Measurements from ENCODE around the gene BRICD5. TPM values are rescaled to one million over a fixed set of nuclear protein-coding genes. Genes with fewer than 3 reads are reported as not detected.

Gene BRICD5
- total RNA-seq, 1 experiment from 2014 or later: 17.1 TPM

DNA sequence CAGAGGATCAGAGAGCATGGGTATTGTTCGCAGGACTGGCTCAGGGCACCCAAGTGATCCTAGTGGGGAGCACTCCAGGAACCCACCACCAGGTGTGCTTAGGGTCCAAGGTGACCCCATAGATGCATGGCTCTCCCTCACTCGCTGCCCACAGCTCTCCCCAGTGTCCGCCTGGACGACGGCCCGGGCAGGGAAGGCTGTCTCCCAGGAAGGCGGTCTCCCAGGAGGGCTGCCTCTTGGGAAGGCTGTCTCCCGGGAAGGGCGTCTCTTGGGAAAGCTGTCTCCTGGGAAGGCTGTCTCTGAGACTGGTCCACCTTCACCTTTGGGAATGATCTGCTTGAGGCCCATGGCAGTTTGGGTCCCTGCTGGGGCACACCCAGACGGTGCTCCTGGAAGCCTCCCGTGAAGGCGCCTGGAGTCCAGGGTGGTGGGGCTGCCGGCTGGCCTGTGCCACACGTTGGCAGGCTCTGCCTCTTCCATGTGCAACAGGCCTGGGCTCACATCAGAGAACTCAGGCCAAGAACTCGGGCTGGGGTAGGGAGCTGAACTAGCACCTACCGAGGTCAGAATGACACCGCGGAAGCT is 35.7 kb upstream of the BRICD5 start:
- ChIA-PET POLR2A (ENCODE audit: unreplicated experiment) (interaction anchor here (0.6 kb wide), 1 partner anchor 23 kb away, joined by 3 read pairs; no protein-coding TSS in a partner anchor), CTCF (no interaction called here)
- intact Hi-C loops (cut with micrococcal nuclease; ENCODE audit: unreplicated experiment): no loop called here
- Histone ChIP-seq H3K9me3 (ENCODE audit: insufficient read depth, low read depth) (no peaks in the 10 kb centered on the region), H3F3A (ENCODE audit: insufficient read depth, low read depth) (peaks cover 17% of the 10 kb centered on the region; the same call in 1 of the 2 replicates), H2AFZ (no peak overlapping the region), H3K79me2 (ENCODE audit: low read depth) (peaks cover 36% of the 10 kb centered on the region), H3K9me2 (ENCODE audit: insufficient read depth) (no peaks in the 10 kb centered on the region), H3K36me3 (ENCODE audit: low read depth) (no peaks in the 10 kb centered on the region; the same call in none of the 2 replicates), H4K20me1 (ENCODE audit: insufficient read depth) (peaks cover 32% of the 10 kb centered on the region), H3K4me3 (no peak overlapping the region), H3K27ac (no peak overlapping the region), H3K27me3 (ENCODE audit: insufficient read depth, low read depth) (no peaks in the 10 kb centered on the region), H3K4me2 (no peak overlapping the region), H3K4me1 (replicated peaks; ENCODE audit: insufficient read depth) (peaks cover 4% of the 10 kb centered on the region; the same call in 1 of the 2 replicates)
- TF ChIP-seq, protein P1, sequence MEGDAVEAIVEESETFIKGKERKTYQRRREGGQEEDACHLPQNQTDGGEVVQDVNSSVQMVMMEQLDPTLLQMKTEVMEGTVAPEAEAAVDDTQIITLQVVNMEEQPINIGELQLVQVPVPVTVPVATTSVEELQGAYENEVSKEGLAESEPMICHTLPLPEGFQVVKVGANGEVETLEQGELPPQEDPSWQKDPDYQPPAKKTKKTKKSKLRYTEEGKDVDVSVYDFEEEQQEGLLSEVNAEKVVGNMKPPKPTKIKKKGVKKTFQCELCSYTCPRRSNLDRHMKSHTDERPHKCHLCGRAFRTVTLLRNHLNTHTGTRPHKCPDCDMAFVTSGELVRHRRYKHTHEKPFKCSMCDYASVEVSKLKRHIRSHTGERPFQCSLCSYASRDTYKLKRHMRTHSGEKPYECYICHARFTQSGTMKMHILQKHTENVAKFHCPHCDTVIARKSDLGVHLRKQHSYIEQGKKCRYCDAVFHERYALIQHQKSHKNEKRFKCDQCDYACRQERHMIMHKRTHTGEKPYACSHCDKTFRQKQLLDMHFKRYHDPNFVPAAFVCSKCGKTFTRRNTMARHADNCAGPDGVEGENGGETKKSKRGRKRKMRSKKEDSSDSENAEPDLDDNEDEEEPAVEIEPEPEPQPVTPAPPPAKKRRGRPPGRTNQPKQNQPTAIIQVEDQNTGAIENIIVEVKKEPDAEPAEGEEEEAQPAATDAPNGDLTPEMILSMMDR (conservative IDR thresholded peaks at IDR 0.05): no peak
- no peak for TF ChIP-seq EZH2 (IDR thresholded peaks at IDR 0.05; ENCODE audit: low read depth)
- no TSS peak for BruUV-seq (replicated peaks)
- DNase-seq: no peak

DNA sequence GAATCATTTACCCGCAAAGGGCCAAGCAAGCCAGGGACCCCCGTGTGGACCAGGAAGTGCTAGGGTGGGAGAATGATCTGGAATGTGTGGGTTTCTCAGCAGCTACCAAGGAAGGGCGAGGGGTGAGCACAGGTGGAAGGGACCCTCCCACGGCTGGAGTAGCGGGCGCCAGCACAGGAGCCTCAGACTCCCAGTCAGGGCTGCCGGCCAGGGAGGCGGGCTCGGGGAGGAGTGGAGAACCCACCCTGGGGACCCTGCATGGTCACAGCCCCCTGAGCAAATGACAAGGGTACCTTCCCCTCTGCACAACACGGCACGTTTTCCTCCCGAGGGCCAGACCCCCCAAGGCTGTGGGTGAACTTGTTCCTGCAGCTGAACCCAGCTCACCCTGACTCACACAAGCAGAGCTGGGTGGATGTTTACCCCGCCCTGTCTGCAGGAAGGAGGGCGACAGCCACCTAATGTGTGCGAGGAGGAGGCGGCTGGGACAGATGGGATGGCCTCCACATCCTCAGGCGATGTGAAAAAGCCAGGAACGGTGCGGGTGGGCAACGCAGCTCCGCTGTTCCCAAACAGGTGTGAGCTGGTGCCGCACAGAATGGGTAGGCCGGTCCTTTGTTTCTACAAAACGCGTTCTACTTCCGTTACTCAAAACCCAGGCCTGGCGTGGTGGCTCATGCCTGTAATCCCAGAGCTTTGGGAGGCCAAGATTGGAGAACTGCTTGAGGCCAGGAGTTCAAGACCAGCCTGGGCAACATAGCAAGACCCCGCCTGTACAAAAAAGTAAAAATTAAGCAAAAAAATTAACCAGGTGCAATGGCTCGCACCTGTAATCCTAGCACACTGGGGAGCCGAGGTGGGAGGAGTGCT is 34.5 kb upstream of the BRICD5 start:
- H3K4me1 ChIP-seq (replicated peaks; ENCODE audit: insufficient read depth): peaks cover 4% of the 10 kb centered on the region; the same call in 1 of the 2 replicates
- intact Hi-C loops (cut with micrococcal nuclease; ENCODE audit: unreplicated experiment): no loop called here
- DNase-seq: no peak
- H3F3A ChIP-seq (ENCODE audit: insufficient read depth, low read depth): peaks cover 18% of the 10 kb centered on the region
- no peak for TF ChIP-seq EZH2 (IDR thresholded peaks at IDR 0.05; ENCODE audit: low read depth)
- TF ChIP-seq, protein P1 (conservative IDR thresholded peaks at IDR 0.05): no peak
- H4K20me1 ChIP-seq (ENCODE audit: insufficient read depth): peaks cover 32% of the 10 kb centered on the region
- CTCF ChIA-PET: no interaction called here
- H3K27me3 ChIP-seq (ENCODE audit: insufficient read depth, low read depth): no peaks in the 10 kb centered on the region
- no peak overlapping the region for H3K27ac ChIP-seq
- no peak overlapping the region for H3K4me3 ChIP-seq
- POLR2A ChIA-PET (ENCODE audit: unreplicated experiment): no interaction called here
- peaks cover 30% of the 10 kb centered on the region for H3K79me2 ChIP-seq (ENCODE audit: low read depth)
- no peaks in the 10 kb centered on the region for H3K9me2 ChIP-seq (ENCODE audit: insufficient read depth)
- no peak overlapping the region for H2AFZ ChIP-seq
- H3K36me3 ChIP-seq (ENCODE audit: low read depth): no peaks in the 10 kb centered on the region; the same call in none of the 2 replicates
- no peaks in the 10 kb centered on the region for H3K9me3 ChIP-seq (ENCODE audit: insufficient read depth, low read depth)
- BruUV-seq (replicated peaks): no TSS peak
- H3K4me2 ChIP-seq: no peak overlapping the region

DNA sequence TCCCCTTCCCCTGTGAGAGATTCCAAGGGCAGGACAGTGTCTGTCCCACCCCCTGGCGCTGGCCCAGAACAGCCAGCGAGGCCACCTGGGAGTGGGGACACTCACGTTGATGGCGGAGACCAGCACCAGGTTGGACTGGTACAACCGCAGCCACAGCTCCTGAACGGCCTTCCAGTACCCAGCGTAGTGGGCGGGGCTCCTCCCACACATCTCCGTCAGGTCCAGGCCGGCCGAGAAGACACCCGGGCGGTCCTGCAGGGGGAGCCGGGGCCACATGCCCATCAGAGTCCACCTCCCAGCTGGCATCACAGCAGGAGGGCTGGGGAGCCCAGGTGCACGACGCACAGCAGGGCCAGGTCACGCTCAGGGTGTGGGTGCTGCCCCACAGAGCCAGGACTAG is 33.6 kb upstream of the BRICD5 start:
- no peaks in the 10 kb centered on the region for H3K9me2 ChIP-seq (ENCODE audit: insufficient read depth)
- H3K4me1 ChIP-seq (replicated peaks; ENCODE audit: insufficient read depth): peaks cover 3% of the 10 kb centered on the region; the same call in 1 of the 2 replicates
- no peaks in the 10 kb centered on the region; the same call in none of the 2 replicates for H3K36me3 ChIP-seq (ENCODE audit: low read depth)
- ChIA-PET CTCF (no interaction called here), POLR2A (ENCODE audit: unreplicated experiment) (no interaction called here)
- no TSS peak for BruUV-seq (replicated peaks)
- no peak overlapping the region for H3K4me3 ChIP-seq
- peaks cover 22% of the 10 kb centered on the region for H3K79me2 ChIP-seq (ENCODE audit: low read depth)
- H3F3A ChIP-seq (ENCODE audit: insufficient read depth, low read depth): peaks cover 23% of the 10 kb centered on the region
- DNase-seq: no peak
- peaks cover 38% of the 10 kb centered on the region for H4K20me1 ChIP-seq (ENCODE audit: insufficient read depth)
- intact Hi-C loops (cut with micrococcal nuclease; ENCODE audit: unreplicated experiment): no loop called here
- no peak overlapping the region for H2AFZ ChIP-seq
- H3K9me3 ChIP-seq (ENCODE audit: insufficient read depth, low read depth): no peaks in the 10 kb centered on the region
- H3K27ac ChIP-seq: no peak overlapping the region
- H3K27me3 ChIP-seq (ENCODE audit: insufficient read depth, low read depth): no peaks in the 10 kb centered on the region
- no peak overlapping the region for H3K4me2 ChIP-seq
- TF ChIP-seq, protein P1 (conservative IDR thresholded peaks at IDR 0.05): no peak
- TF ChIP-seq EZH2 (IDR thresholded peaks at IDR 0.05; ENCODE audit: low read depth): no peak

Data from PC-9 (cell line).